ENCODE data around the gene PSMD11. TPM values are rescaled to one million over a fixed set of nuclear protein-coding genes. Genes with fewer than 3 reads are reported as not detected.
A peak's percentile ranks its signal among the peaks of the same experiment; 100 is the strongest.

The PSMD11 gene
- total RNA-seq, 1 experiment from 2014 or later: 169 TPM

GRCh38 chr17:32489320-32490100, 45.2 kb downstream of the PSMD11 start:
- Histone ChIP-seq H2BK20ac (ENCODE audit: low read depth, low read length, poor library complexity, severe bottlenecking) (no peak overlapping the region), H3K23ac (ENCODE audit: insufficient read length, low read depth, low read length) (no peak overlapping the region), H3K9me3 (ENCODE audit: control insufficient read depth, low read depth, low read length) (no peaks in the 10 kb centered on the region), H3K18ac (ENCODE audit: insufficient read length, low read depth, low read length) (no peak overlapping the region), H3K27ac (ENCODE audit: insufficient read length, low read depth, low read length) (no peak overlapping the region), H3K79me2 (ENCODE audit: insufficient read depth, low read length) (no peaks in the 10 kb centered on the region), H3K4ac (ENCODE audit: low read depth, low read length) (no peak overlapping the region), H4K20me1 (ENCODE audit: control insufficient read depth, insufficient read depth, insufficient read length) (no peaks in the 10 kb centered on the region), H4K5ac (ENCODE audit: insufficient read length, low read depth, low read length) (no peak overlapping the region), H3K4me2 (ENCODE audit: insufficient read depth, insufficient read length, low read length) (no peak overlapping the region), H2BK12ac (ENCODE audit: insufficient read length, low read depth, low read length) (no peak overlapping the region), H4K8ac (replicated peaks; ENCODE audit: insufficient read length, low read depth, low read length) (no peak overlapping the region), H2BK120ac (ENCODE audit: low read depth, low read length, poor library complexity, severe bottlenecking) (no peak overlapping the region), H3K56ac (ENCODE audit: insufficient read length, low read depth, low read length) (no peak overlapping the region), H2BK5ac (ENCODE audit: insufficient read length, low read length) (no peak overlapping the region), H3K9ac (ENCODE audit: extremely low read depth, insufficient read length, low read length) (no peak overlapping the region), H3T11ph (ENCODE audit: low read length) (no peak overlapping the region), H2AFZ (ENCODE audit: low read length) (no peak overlapping the region), H4K91ac (ENCODE audit: insufficient read length, low read depth, low read length) (no peak overlapping the region), H3K79me1 (ENCODE audit: insufficient read depth, low read depth, low read length, poor library complexity, severe bottlenecking) (peaks cover 3% of the 10 kb centered on the region), H3K4me1 (ENCODE audit: insufficient read depth, low read length) (peaks cover 5% of the 10 kb centered on the region; the same call in 1 of the 2 replicates), H3K27me3 (ENCODE audit: insufficient read depth, low read length) (no peaks in the 10 kb centered on the region), H3K14ac (ENCODE audit: insufficient read depth, low read length) (no peak overlapping the region), H3K23me2 (ENCODE audit: insufficient read length, low read depth, low read length, poor library complexity, severe bottlenecking) (peaks cover 12% of the 10 kb centered on the region), H2BK15ac (ENCODE audit: low read depth, low read length) (no peak overlapping the region), H2AK5ac (ENCODE audit: insufficient read length, low read length) (no peak overlapping the region)
- Mint-ChIP-seq H3K36me3 (ENCODE audit: insufficient read depth in 1 of 3, low read depth in 3 of 3) (peaks cover 15 to 27% (median 23%) of the 10 kb centered on the region in 3 experiments), H3K27me3 (ENCODE audit: low read depth) (no peaks in the 10 kb centered on the region; the same call in 1 of the 2 replicates), H3K27ac (peak overlapping the region in 1 of 3 experiments; percentile 44; a peak in 1 of 7 replicates), H3K9me3 (no peaks in the 10 kb centered on the region; a peak in 1 of 5 replicates), H3K4me1 (peaks cover 47 to 63% of the 10 kb centered on the region in 2 experiments), H3K4me3 (peak overlapping the region; percentile 30 to 71)
- no peak for DNase-seq
- WGBS (ENCODE audit: extremely low coverage, insufficient read length, low lambda C conversion rate): no CpG with 5 or more reads among the region's 10 CpGs
- TF ChIP-seq CTCF (conservative IDR thresholded peaks at IDR 0.05): no peak
